ENCODE results near the gene MLC1.

MLC1 gene

DNA sequence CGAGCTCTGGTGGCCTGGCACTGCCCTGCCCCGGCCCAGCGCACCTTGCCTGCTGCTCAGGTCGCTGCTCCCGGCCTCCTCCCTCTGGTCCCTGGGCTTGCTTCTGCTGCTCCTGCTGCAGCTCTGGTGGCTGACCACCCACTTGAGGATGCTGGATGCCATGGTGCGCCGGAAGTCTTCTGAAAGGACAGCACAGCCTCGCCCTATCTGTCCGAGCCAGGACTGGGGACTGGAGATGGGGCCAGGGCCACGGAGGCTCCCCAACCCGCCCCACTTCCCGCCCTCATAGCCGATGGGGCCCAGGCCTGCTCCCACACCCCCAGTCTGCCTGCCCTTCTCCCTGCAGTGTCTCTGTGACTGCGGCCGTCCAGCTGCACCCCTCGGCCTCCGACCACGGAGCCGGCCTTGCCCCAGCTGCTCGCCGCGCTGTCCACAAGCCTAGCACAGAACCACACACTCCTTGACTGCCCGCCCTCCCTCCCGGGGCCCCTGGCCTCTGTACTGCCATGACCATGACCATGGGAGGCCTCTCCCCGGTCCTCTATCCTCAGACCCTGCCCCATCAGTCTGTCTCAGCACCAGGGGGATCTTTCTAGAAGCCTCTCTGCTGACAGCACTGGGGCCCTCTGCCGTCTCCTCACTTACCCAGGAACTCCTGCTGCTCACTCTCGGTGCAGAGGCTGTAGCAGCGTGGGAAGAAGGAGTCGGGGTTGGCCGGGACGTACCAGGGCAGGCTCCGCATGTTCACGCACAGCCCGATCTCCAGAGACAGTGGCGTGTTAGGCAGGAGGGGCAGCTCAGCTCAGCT lies 39.8 kb downstream of the MLC1 start:
- H3K9ac ChIP-seq (ENCODE audit: low read length) = no peak overlapping the region
- H3K4me1 ChIP-seq (ENCODE audit: control insufficient read depth, insufficient read depth, low read length) = no peaks in the 10 kb centered on the region
- H3K4me3 ChIP-seq (ENCODE audit: low read depth, low read length) = no peak overlapping the region
- no peaks in the 10 kb centered on the region; the same call in 1 of the 2 replicates for H3K27me3 ChIP-seq (ENCODE audit: control insufficient read depth, insufficient read depth, low read length)
- no peaks in the 10 kb centered on the region for H3K36me3 ChIP-seq (ENCODE audit: control insufficient read depth, insufficient read depth, low read length)
- no peaks in the 10 kb centered on the region for H3K9me3 ChIP-seq (ENCODE audit: control insufficient read depth, insufficient read depth, low read depth, low read length)
- H3K27ac ChIP-seq (ENCODE audit: low read depth, low read length) = no peak overlapping the region

DNA sequence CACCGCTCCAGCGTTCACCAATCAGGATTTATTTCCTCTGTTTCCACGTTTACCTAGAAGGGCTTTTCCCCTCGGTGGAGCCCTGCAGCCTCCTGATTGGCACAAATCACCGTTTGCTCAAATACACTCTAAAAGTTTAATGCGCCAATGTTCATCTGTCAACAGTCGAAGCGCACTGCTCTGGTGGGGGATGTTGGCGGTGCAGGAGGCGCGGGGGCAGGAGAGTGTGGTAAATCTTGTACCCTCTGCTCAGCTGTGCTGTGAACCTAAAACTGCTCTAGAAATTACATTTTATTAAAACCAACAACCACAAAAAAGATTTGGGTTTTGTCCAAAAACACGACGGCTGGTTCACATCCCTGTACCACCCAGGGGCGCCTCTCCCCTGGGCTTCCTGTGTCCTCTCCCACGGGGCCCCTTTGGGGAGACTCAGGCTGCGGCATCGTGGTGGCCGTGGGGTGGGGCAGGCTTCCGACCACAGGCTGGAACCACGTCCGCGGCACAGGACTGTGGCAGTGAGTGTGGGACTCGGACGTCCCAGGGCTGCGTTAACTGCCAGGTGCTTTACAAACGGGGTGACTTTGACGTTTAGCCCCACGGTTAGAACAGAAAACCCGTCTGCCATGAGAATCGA lies 40.6 kb downstream of the MLC1 start:
- Histone ChIP-seq H3K27ac (ENCODE audit: low read depth, low read length) (no peak overlapping the region), H3K4me1 (ENCODE audit: control insufficient read depth, insufficient read depth, low read length) (no peaks in the 10 kb centered on the region), H3K27me3 (ENCODE audit: control insufficient read depth, insufficient read depth, low read length) (no peaks in the 10 kb centered on the region; the same call in 1 of the 2 replicates), H3K9me3 (ENCODE audit: control insufficient read depth, insufficient read depth, low read depth, low read length) (no peaks in the 10 kb centered on the region), H3K9ac (ENCODE audit: low read length) (no peak overlapping the region), H3K36me3 (ENCODE audit: control insufficient read depth, insufficient read depth, low read length) (no peaks in the 10 kb centered on the region), H3K4me3 (ENCODE audit: low read depth, low read length) (no peak overlapping the region)

DNA sequence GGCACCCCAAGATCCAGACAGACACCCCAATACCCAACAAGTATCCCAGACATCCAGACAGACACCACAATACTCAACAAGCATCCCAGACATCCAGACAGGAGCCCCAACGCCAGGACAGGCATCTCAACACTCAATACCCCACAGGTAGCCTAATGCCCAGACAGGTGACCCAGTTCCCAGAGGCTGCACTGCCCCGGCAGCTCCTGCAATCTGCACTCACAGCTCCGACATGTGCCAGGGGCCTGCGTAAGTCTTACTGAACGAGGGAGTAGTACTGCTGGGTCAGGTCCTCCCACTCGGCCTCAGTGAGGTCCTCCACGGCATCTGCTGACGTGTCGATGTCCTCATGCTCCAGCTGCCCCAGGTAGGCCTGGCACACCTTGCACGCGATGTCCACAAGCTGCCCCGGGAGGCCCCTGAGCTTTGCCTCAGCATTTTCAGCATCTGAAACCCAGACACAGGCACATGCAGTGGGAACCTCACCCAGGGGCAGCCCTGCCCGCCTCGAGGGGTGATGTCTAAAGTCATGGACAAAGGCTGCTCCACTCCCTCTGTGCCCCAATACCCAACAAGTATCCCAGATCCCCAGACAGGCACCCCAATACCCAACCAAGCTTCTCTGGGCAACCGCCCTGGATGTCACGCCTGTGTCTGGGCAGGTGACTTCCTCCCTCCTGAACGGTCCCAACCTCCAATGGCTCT lies 43.7 kb downstream of the MLC1 start:
- H3K27ac ChIP-seq (ENCODE audit: low read depth, low read length) = no peak overlapping the region
- H3K9me3 ChIP-seq (ENCODE audit: control insufficient read depth, insufficient read depth, low read depth, low read length) = 0 out of 2 replicates have a peak, but pooled peaks cover 3% of the 10 kb centered on the region

GRCh38 chr22:50040717-50041116 lies 44.5 kb downstream of the MLC1 start:
- Histone ChIP-seq H3K27me3 (ENCODE audit: control insufficient read depth, insufficient read depth, low read length) (no peaks in the 10 kb centered on the region; the same call in 1 of the 2 replicates), H3K4me1 (ENCODE audit: control insufficient read depth, insufficient read depth, low read length) (no peaks in the 10 kb centered on the region), H3K36me3 (ENCODE audit: control insufficient read depth, insufficient read depth, low read length) (no peaks in the 10 kb centered on the region), H3K27ac (ENCODE audit: low read depth, low read length) (no peak overlapping the region), H3K4me3 (ENCODE audit: low read depth, low read length) (no peak overlapping the region), H3K9ac (ENCODE audit: low read length) (no peak overlapping the region), H3K9me3 (ENCODE audit: control insufficient read depth, insufficient read depth, low read depth, low read length) (0 out of 2 replicates have a peak, but pooled peaks cover 3% of the 10 kb centered on the region)

More for the DNA sequence above, 43.7 kb downstream of the MLC1 start:
- Histone ChIP-seq H3K36me3 (ENCODE audit: control insufficient read depth, insufficient read depth, low read length) (no peaks in the 10 kb centered on the region), H3K9ac (ENCODE audit: low read length) (no peak overlapping the region), H3K4me3 (ENCODE audit: low read depth, low read length) (no peak overlapping the region), H3K4me1 (ENCODE audit: control insufficient read depth, insufficient read depth, low read length) (no peaks in the 10 kb centered on the region), H3K27me3 (ENCODE audit: control insufficient read depth, insufficient read depth, low read length) (no peaks in the 10 kb centered on the region; the same call in 1 of the 2 replicates)

GRCh38 chr22:50039669-50040443 lies 45.4 kb downstream of the MLC1 start:
- Histone ChIP-seq H3K27me3 (ENCODE audit: control insufficient read depth, insufficient read depth, low read length) (no peaks in the 10 kb centered on the region; the same call in 1 of the 2 replicates), H3K4me3 (ENCODE audit: low read depth, low read length) (no peak overlapping the region)

GRCh38 chr22:50035976-50036724 lies 49.1 kb downstream of the MLC1 start:
- Histone ChIP-seq H3K9ac (ENCODE audit: low read length) (no peak overlapping the region), H3K9me3 (ENCODE audit: control insufficient read depth, insufficient read depth, low read depth, low read length) (0 out of 2 replicates have a peak, but pooled peaks cover 3% of the 10 kb centered on the region), H3K4me1 (ENCODE audit: control insufficient read depth, insufficient read depth, low read length) (no peaks in the 10 kb centered on the region), H3K4me3 (ENCODE audit: low read depth, low read length) (no peak overlapping the region), H3K27ac (ENCODE audit: low read depth, low read length) (no peak overlapping the region), H3K36me3 (ENCODE audit: control insufficient read depth, insufficient read depth, low read length) (no peaks in the 10 kb centered on the region), H3K27me3 (ENCODE audit: control insufficient read depth, insufficient read depth, low read length) (peaks cover 7% of the 10 kb centered on the region; the same call in 1 of the 2 replicates)

More at GRCh38 chr22:50039669-50040443, 45.4 kb downstream of the MLC1 start:
- no peak overlapping the region for H3K27ac ChIP-seq (ENCODE audit: low read depth, low read length)
- H3K9ac ChIP-seq (ENCODE audit: low read length) = no peak overlapping the region
- H3K36me3 ChIP-seq (ENCODE audit: control insufficient read depth, insufficient read depth, low read length) = no peaks in the 10 kb centered on the region
- H3K9me3 ChIP-seq (ENCODE audit: control insufficient read depth, insufficient read depth, low read depth, low read length) = 0 out of 2 replicates have a peak, but pooled peaks cover 3% of the 10 kb centered on the region
- H3K4me1 ChIP-seq (ENCODE audit: control insufficient read depth, insufficient read depth, low read length) = no peaks in the 10 kb centered on the region

GRCh38 chr22:50035131-50035881 lies 49.9 kb downstream of the MLC1 start:
- 0 out of 2 replicates have a peak, but pooled peaks cover 3% of the 10 kb centered on the region for H3K9me3 ChIP-seq (ENCODE audit: control insufficient read depth, insufficient read depth, low read depth, low read length)
- no peaks in the 10 kb centered on the region for H3K4me1 ChIP-seq (ENCODE audit: control insufficient read depth, insufficient read depth, low read length)
- no peaks in the 10 kb centered on the region for H3K36me3 ChIP-seq (ENCODE audit: control insufficient read depth, insufficient read depth, low read length)
- H3K27ac ChIP-seq (ENCODE audit: low read depth, low read length) = no peak overlapping the region
- no peak overlapping the region for H3K4me3 ChIP-seq (ENCODE audit: low read depth, low read length)
- H3K27me3 ChIP-seq (ENCODE audit: control insufficient read depth, insufficient read depth, low read length) = peaks cover 15% of the 10 kb centered on the region
- H3K9ac ChIP-seq (ENCODE audit: low read length) = no peak overlapping the region

DNA sequence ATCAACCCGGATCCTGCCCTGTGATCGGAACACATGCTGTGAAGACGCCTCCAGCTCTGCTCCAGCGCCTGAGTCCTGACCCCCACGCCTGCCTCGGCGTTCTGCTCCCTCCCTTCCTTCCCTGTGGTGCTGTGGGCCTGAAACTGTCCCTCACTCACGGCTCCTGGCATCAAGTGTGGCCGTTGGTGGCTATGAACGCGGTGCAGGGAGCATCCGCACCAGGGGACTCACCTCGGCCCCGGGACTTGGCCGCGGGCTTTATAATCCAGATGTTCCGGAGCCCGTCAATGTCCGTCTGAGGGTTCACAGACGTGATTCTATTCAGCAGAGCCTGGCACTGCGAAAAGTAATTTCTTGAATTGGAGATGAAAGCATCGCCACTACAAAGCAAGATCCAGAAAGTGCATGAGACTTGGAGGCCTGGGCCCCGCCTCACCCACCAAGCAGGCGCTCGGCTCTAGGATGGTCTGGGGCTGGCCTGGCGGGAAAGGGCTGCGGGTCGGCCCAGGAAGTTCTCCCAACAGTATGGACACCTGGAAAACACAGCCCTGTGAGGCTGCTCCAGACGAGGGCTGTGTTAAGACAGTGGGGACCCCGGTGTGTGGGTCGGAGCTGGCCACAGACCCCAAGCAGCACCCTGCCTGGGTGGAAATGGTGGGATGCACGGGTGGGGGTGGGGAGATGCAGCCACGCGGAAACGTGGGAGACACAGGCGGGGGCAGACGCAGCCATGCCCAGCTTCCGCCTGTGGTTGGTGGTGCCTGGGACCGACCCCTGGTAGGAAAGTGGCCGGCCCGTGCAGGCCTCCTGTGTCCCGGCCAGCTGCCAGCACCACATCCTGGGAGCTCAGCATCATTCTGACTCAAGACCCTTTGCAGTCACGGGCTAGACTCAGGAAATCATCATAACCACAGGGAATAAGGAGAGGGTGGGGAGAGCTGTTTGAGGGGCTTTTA lies 50.8 kb downstream of the MLC1 start:
- H3K27ac ChIP-seq (ENCODE audit: low read depth, low read length) = no peak overlapping the region
- 0 out of 2 replicates have a peak, but pooled peaks cover 3% of the 10 kb centered on the region for H3K9me3 ChIP-seq (ENCODE audit: control insufficient read depth, insufficient read depth, low read depth, low read length)
- no peaks in the 10 kb centered on the region for H3K4me1 ChIP-seq (ENCODE audit: control insufficient read depth, insufficient read depth, low read length)
- H3K9ac ChIP-seq (ENCODE audit: low read length) = no peak overlapping the region
- H3K4me3 ChIP-seq (ENCODE audit: low read depth, low read length) = no peak overlapping the region
- no peaks in the 10 kb centered on the region for H3K36me3 ChIP-seq (ENCODE audit: control insufficient read depth, insufficient read depth, low read length)
- H3K27me3 ChIP-seq (ENCODE audit: control insufficient read depth, insufficient read depth, low read length) = peaks cover 23% of the 10 kb centered on the region

Measured in HUES6 (cell line).